HepG2 (cell line): ENCODE measurements around the gene INO80. TPM values are rescaled to one million over a fixed set of nuclear protein-coding genes. Genes with fewer than 3 reads are reported as not detected.

Source experiments
- ATAC-seq: fragments of 200-7000 bp; cut with Tn5 transposase; 3 replicates; pipeline ENCODE4 v1.9.1; 2020; ENCODE audit warnings: mild to moderate bottlenecking, moderate library complexity
- BruUV-seq: library from RNA; stranded (reverse); fragments of 400-500 nt; replicated peaks from 2 replicates; lab custom pipeline; 2021; lab: Mats Ljungman, UMichigan
- CTCF ChIA-PET: fragments of 300-600 bp; formaldehyde crosslinking; extraction: SDS; loops from one replicate; lab custom pipeline; 2021; ENCODE audit warnings: low total read pairs, inconsistent platforms, low intra/inter-chr PET ratio; lab: Yijun Ruan, JAX
- POLR2A ChIA-PET: fragments of 350-600 bp; sonication (Branson Sonifier 250); formaldehyde crosslinking; loops from one replicate; lab custom pipeline; 2020; ENCODE audit warnings: antibody characterized with exemption, inconsistent platforms; lab: Yijun Ruan, JAX
- DNase-seq: peaks from one replicate; pipeline ENCODE4 v3.0.0-alpha.2; 2015; ENCODE audit warnings: low spot score
- FAIRE-seq: peaks from 3 replicates; lab custom pipeline; 2011; peaks lifted over from hg19 to GRCh38; lab: Jason Lieb, UNC
- H2AFZ ChIP-seq: one replicate; pipeline ENCODE4 v1.6.1; 2011; ENCODE audit warnings: low read length, inconsistent platforms
- H3K27ac ChIP-seq: fragments of 300-600 bp; 3 replicates; pipeline ENCODE4 v1.8.0; 2011; ENCODE audit warnings: mixed run types, mild to moderate bottlenecking, mixed read lengths, low read length, inconsistent platforms; ENCODE audit not compliant: insufficient read depth; ENCODE audit errors: extremely low read length
- H3K27me3 ChIP-seq, 2 experiments: fragments of 200-600 bp in 1 of 2; 2 replicates in 1 of 2; 3 replicates in 1 of 2; pipeline versions ENCODE4 v1.6.0 to v1.8.0; 2011; ENCODE audit warnings: low read length in 2 of 2, mild to moderate bottlenecking in 2 of 2, moderate library complexity in 2 of 2, inconsistent platforms in 1 of 2; ENCODE audit not compliant: insufficient read depth in 2 of 2, control insufficient read depth in 1 of 2
- H3K36me3 ChIP-seq, 2 experiments: fragments of 200-600 bp in 1 of 2; replicated peaks in 1 of 2; 2 replicates in 1 of 2; 3 replicates in 1 of 2; pipeline versions ENCODE4 v1.5.1 to v1.8.0; 2011; ENCODE audit warnings: low read length in 2 of 2, inconsistent platforms in 1 of 2; ENCODE audit not compliant: insufficient read depth in 2 of 2, control insufficient read depth in 1 of 2
- H3K4me1 ChIP-seq: 2 replicates; pipeline ENCODE4 v1.5.1; 2012; ENCODE audit warnings: low read length, inconsistent platforms; ENCODE audit not compliant: insufficient read depth
- H3K4me2 ChIP-seq: 2 replicates; pipeline ENCODE4 v1.6.0; 2011; ENCODE audit warnings: low read depth, low read length, inconsistent platforms
- H3K4me3 ChIP-seq, 3 experiments: fragments of 200-600 bp in 1 of 3; sonication (generic), shearing (Covaris generic) in 1 of 3; replicated peaks in 1 of 3; 2 replicates each; pipeline ENCODE4 v1.5.1; 2011 to 2016; ENCODE audit warnings: low read length in 3 of 3, inconsistent platforms in 2 of 3, low read depth in 2 of 3, mild to moderate bottlenecking in 2 of 3, control low read depth in 1 of 3, mixed read lengths in 1 of 3; ENCODE audit not compliant: insufficient read depth in 1 of 3
- H3K79me2 ChIP-seq: one replicate; pipeline ENCODE4 v1.6.1; 2011; ENCODE audit warnings: low read length, inconsistent platforms; ENCODE audit not compliant: insufficient read depth
- H3K9ac ChIP-seq: 2 replicates; pipeline ENCODE4 v1.6.0; 2011; ENCODE audit warnings: mild to moderate bottlenecking, low read depth, low read length, inconsistent platforms; ENCODE audit not compliant: insufficient read depth
- H3K9me3 ChIP-seq: 2 replicates; pipeline ENCODE4 v1.5.1; 2012; ENCODE audit warnings: mild to moderate bottlenecking, low read length
- H4K20me1 ChIP-seq: 2 replicates; pipeline ENCODE4 v1.6.0; 2011; ENCODE audit warnings: inconsistent platforms, mild to moderate bottlenecking, low read length, moderate library complexity; ENCODE audit not compliant: insufficient read depth
- NRL ChIP-seq: sonication (generic); formaldehyde crosslinking; IDR thresholded peaks from 2 replicates; pipeline ENCODE4 v1.5.0; 2020; ENCODE audit warnings: missing genetic modification reagents, mild to moderate bottlenecking, moderate library complexity, borderline replicate concordance
- PTBP1 ChIP-seq: fragments of 200-400 bp; formaldehyde crosslinking; IDR thresholded peaks from 2 replicates; pipeline ENCODE4 v1.6.1; 2018; ENCODE audit warnings: low read length, low read depth; ENCODE audit not compliant: poor library complexity, severe bottlenecking
- TFDP1 ChIP-seq: IDR thresholded peaks from 2 replicates; pipeline ENCODE4 v1.6.1; 2016; ENCODE audit warnings: missing compliant biosample characterization, missing genetic modification reagents, borderline replicate concordance
- ZBTB4 ChIP-seq: sonication (generic); formaldehyde crosslinking; IDR thresholded peaks from 2 replicates; pipeline ENCODE4 v1.4.0; 2020; ENCODE audit warnings: missing genetic modification reagents, mild to moderate bottlenecking, borderline replicate concordance
- WGBS: methylation state at CpG from one replicate; pipeline ENCODE4 v1.1.6; 2017; ENCODE audit warnings: low lambda C conversion rate; 5-methylcytosine and 5-hydroxymethylcytosine counted together
- in situ Hi-C: cut with HindIII; loops from 2 replicates; pipeline ENCODE4 v1.10.0; 2017; ENCODE audit warnings: low pct_unique_long_range_greater_than_20kb; ENCODE audit not compliant: extremely low pct_ligation_motif_present
- intact Hi-C: fragments of 100-400 bp; cut with micrococcal nuclease; formaldehyde crosslinking; loops from one replicate; pipeline ENCODE4 v1.10.0; 2022; ENCODE audit not compliant: unreplicated experiment
- polyA plus RNA-seq, 8 experiments: library from polyadenylated mRNA; depleted of rRNA in 3 of 8; stranded (reverse) in 7 of 8; unstranded in 1 of 8; fragments of >200 nt; fragmentation: Illumina TruSeq in 4 of 8; extraction: Trizol in 4 of 8; gene quantifications; 2 replicates each; pipeline versions ENCODE4 v1.2.1 to v1.2.3, GENCODE V29; 2011 to 2016; ENCODE audit warnings: low read depth in 4 of 8, missing spikeins in 1 of 8, mixed read lengths in 1 of 8; ENCODE audit not compliant: insufficient read depth in 1 of 8
- total RNA-seq, 5 experiments: library from RNA; depleted of rRNA; stranded (reverse); fragments of >200 nt; fragmentation: Illumina TruSeq; extraction: Trizol; gene quantifications; 2 replicates each; pipeline ENCODE4 v1.2.3, GENCODE V29; 2016; ENCODE audit warnings: low read depth in 1 of 5

INO80 gene
- total and polyA plus RNA-seq, 2 of the 13 experiments (the other 11 are each of a cell fraction or from before 2014, with no cell fraction given): 3.6 to 14.8 TPM

- intact Hi-C loops: no loop called here
- POLR2A ChIA-PET: no interaction called here
- FAIRE-seq: no peak
Observed at GRCh38 chr15:41032079-41032328, 84.1 kb downstream of the INO80 start.

More at GRCh38 chr15:41032079-41032328, 84.1 kb downstream of the INO80 start:
- no peaks in the 10 kb centered on the region for H4K20me1 ChIP-seq
- no peak overlapping the region for H3K4me3 ChIP-seq
- no peak for TF ChIP-seq PTBP1
- no peak for TF ChIP-seq NRL
- no peak for TF ChIP-seq ZBTB4 (CRISPR knock-in tag)
- no peak for TF ChIP-seq TFDP1
- BruUV-seq: no TSS peak
- in situ Hi-C loops: no loop called here
- 100% methylated on average over 1 of the region's 1 CpG for WGBS
- no peak for DNase-seq
- H3K27me3 ChIP-seq: no peaks in the 10 kb centered on the region
- H3K27ac ChIP-seq: no peak overlapping the region
- ATAC-seq: no peak
- no peaks in the 10 kb centered on the region for H3K4me1 ChIP-seq
- H3K9ac ChIP-seq: no peak overlapping the region
- peaks cover 2% of the 10 kb centered on the region for H3K79me2 ChIP-seq
- CTCF ChIA-PET: no interaction called here
- H3K36me3 ChIP-seq: peaks cover 6 to 33% of the 10 kb centered on the region in 2 experiments; a peak in 4 of 5 replicates
- no peak overlapping the region for H3K4me2 ChIP-seq
- H3K9me3 ChIP-seq: no peaks in the 10 kb centered on the region
- no peak overlapping the region for H2AFZ ChIP-seq
